HepG2 (cell line): ENCODE results near the gene VAMP3. TPM values are rescaled to one million over a fixed set of nuclear protein-coding genes. Genes with fewer than 3 reads are reported as not detected.

Source experiments
- ATAC-seq: fragments of 200-7000 bp; cut with Tn5 transposase; 3 replicates; pipeline ENCODE4 v1.9.1; 2020; ENCODE audit warnings: mild to moderate bottlenecking, moderate library complexity
- BruUV-seq: library from RNA; stranded (reverse); fragments of 400-500 nt; replicated peaks from 2 replicates; lab custom pipeline; 2021; lab: Mats Ljungman, UMichigan
- CTCF ChIA-PET: fragments of 300-600 bp; formaldehyde crosslinking; extraction: SDS; loops from one replicate; lab custom pipeline; 2021; ENCODE audit warnings: low total read pairs, inconsistent platforms, low intra/inter-chr PET ratio; lab: Yijun Ruan, JAX
- POLR2A ChIA-PET: fragments of 350-600 bp; sonication (Branson Sonifier 250); formaldehyde crosslinking; loops from one replicate; lab custom pipeline; 2020; ENCODE audit warnings: antibody characterized with exemption, inconsistent platforms; lab: Yijun Ruan, JAX
- DNase-seq: peaks from one replicate; pipeline ENCODE4 v3.0.0-alpha.2; 2015; ENCODE audit warnings: low spot score
- FAIRE-seq: peaks from 3 replicates; lab custom pipeline; 2011; peaks lifted over from hg19 to GRCh38; lab: Jason Lieb, UNC
- H2AFZ ChIP-seq: one replicate; pipeline ENCODE4 v1.6.1; 2011; ENCODE audit warnings: low read length, inconsistent platforms
- H3K27ac ChIP-seq: fragments of 300-600 bp; 3 replicates; pipeline ENCODE4 v1.8.0; 2011; ENCODE audit warnings: mixed run types, mild to moderate bottlenecking, mixed read lengths, low read length, inconsistent platforms; ENCODE audit not compliant: insufficient read depth; ENCODE audit errors: extremely low read length
- H3K27me3 ChIP-seq, 2 experiments: fragments of 200-600 bp in 1 of 2; 2 replicates in 1 of 2; 3 replicates in 1 of 2; pipeline versions ENCODE4 v1.6.0 to v1.8.0; 2011; ENCODE audit warnings: low read length in 2 of 2, mild to moderate bottlenecking in 2 of 2, moderate library complexity in 2 of 2, inconsistent platforms in 1 of 2; ENCODE audit not compliant: insufficient read depth in 2 of 2, control insufficient read depth in 1 of 2
- H3K36me3 ChIP-seq, 2 experiments: fragments of 200-600 bp in 1 of 2; replicated peaks in 1 of 2; 2 replicates in 1 of 2; 3 replicates in 1 of 2; pipeline versions ENCODE4 v1.5.1 to v1.8.0; 2011; ENCODE audit warnings: low read length in 2 of 2, inconsistent platforms in 1 of 2; ENCODE audit not compliant: insufficient read depth in 2 of 2, control insufficient read depth in 1 of 2
- H3K4me1 ChIP-seq: 2 replicates; pipeline ENCODE4 v1.5.1; 2012; ENCODE audit warnings: low read length, inconsistent platforms; ENCODE audit not compliant: insufficient read depth
- H3K4me2 ChIP-seq: 2 replicates; pipeline ENCODE4 v1.6.0; 2011; ENCODE audit warnings: low read depth, low read length, inconsistent platforms
- H3K4me3 ChIP-seq, 3 experiments: fragments of 200-600 bp in 1 of 3; sonication (generic), shearing (Covaris generic) in 1 of 3; replicated peaks in 1 of 3; 2 replicates each; pipeline ENCODE4 v1.5.1; 2011 to 2016; ENCODE audit warnings: low read length in 3 of 3, inconsistent platforms in 2 of 3, low read depth in 2 of 3, mild to moderate bottlenecking in 2 of 3, control low read depth in 1 of 3, mixed read lengths in 1 of 3; ENCODE audit not compliant: insufficient read depth in 1 of 3
- H3K79me2 ChIP-seq: one replicate; pipeline ENCODE4 v1.6.1; 2011; ENCODE audit warnings: low read length, inconsistent platforms; ENCODE audit not compliant: insufficient read depth
- H3K9ac ChIP-seq: 2 replicates; pipeline ENCODE4 v1.6.0; 2011; ENCODE audit warnings: mild to moderate bottlenecking, low read depth, low read length, inconsistent platforms; ENCODE audit not compliant: insufficient read depth
- H3K9me3 ChIP-seq: 2 replicates; pipeline ENCODE4 v1.5.1; 2012; ENCODE audit warnings: mild to moderate bottlenecking, low read length
- H4K20me1 ChIP-seq: 2 replicates; pipeline ENCODE4 v1.6.0; 2011; ENCODE audit warnings: inconsistent platforms, mild to moderate bottlenecking, low read length, moderate library complexity; ENCODE audit not compliant: insufficient read depth
- BCL3 ChIP-seq: sonication (generic); formaldehyde crosslinking; IDR thresholded peaks from 2 replicates; pipeline ENCODE4 v1.5.1; 2020; ENCODE audit warnings: mild to moderate bottlenecking, missing genetic modification reagents, moderate library complexity
- ETS1 ChIP-seq: sonication (generic); formaldehyde crosslinking; IDR thresholded peaks from 2 replicates; pipeline ENCODE4 v1.4.0; 2020; ENCODE audit warnings: missing genetic modification reagents
- FOXO1 ChIP-seq: sonication (generic); formaldehyde crosslinking; IDR thresholded peaks from 2 replicates; pipeline ENCODE4 v1.4.0; 2020; ENCODE audit warnings: missing genetic modification reagents
- NFE2L1 ChIP-seq: sonication (generic); formaldehyde crosslinking; IDR thresholded peaks from 2 replicates; pipeline ENCODE4 v1.4.0; 2020; ENCODE audit warnings: missing genetic modification reagents, mild to moderate bottlenecking, borderline replicate concordance
- NR2F1 ChIP-seq, 2 experiments: fragments of 450-650 bp in 1 of 2; formaldehyde crosslinking in 1 of 2; IDR thresholded peaks; 2 replicates each; pipeline versions ENCODE4 v1.5.0 to v1.6.1; 2016 to 2020; ENCODE audit warnings: mild to moderate bottlenecking in 1 of 2, missing compliant biosample characterization in 1 of 2, missing genetic modification reagents in 1 of 2, moderate library complexity in 1 of 2
- PPARG ChIP-seq: conservative IDR thresholded peaks from 2 replicates; pipeline ENCODE4 v1.6.1; 2016; ENCODE audit warnings: missing biosample characterization, missing genetic modification reagents
- SNAPC5 ChIP-seq: sonication (generic); formaldehyde crosslinking; IDR thresholded peaks from 2 replicates; pipeline ENCODE4 v1.8.1; 2023; ENCODE audit warnings: mild to moderate bottlenecking, missing genetic modification reagents, borderline replicate concordance
- TOPORS ChIP-seq: sonication (generic); formaldehyde crosslinking; IDR thresholded peaks from 2 replicates; pipeline ENCODE4 v1.8.0; 2023; ENCODE audit warnings: mild to moderate bottlenecking, missing genetic modification reagents
- ZFP90 ChIP-seq: sonication (generic); formaldehyde crosslinking; IDR thresholded peaks from 2 replicates; pipeline ENCODE4 v1.8.0; 2022; ENCODE audit warnings: missing genetic modification reagents, mild to moderate bottlenecking, inconsistent platforms, borderline replicate concordance
- ZNF432 ChIP-seq: sonication (generic); formaldehyde crosslinking; IDR thresholded peaks from 2 replicates; pipeline ENCODE4 v1.5.0; 2020; ENCODE audit warnings: missing genetic modification reagents, mild to moderate bottlenecking, borderline replicate concordance
- ZNF558 ChIP-seq: sonication (generic); formaldehyde crosslinking; IDR thresholded peaks from 2 replicates; pipeline ENCODE4 v1.9.0; 2022; ENCODE audit warnings: mild to moderate bottlenecking, missing genetic modification reagents, borderline replicate concordance
- ZNF652 ChIP-seq: IDR thresholded peaks from 2 replicates; pipeline ENCODE4 v1.6.1; 2016; ENCODE audit warnings: low read depth, borderline replicate concordance
- WGBS: methylation state at CpG from one replicate; pipeline ENCODE4 v1.1.6; 2017; ENCODE audit warnings: low lambda C conversion rate; 5-methylcytosine and 5-hydroxymethylcytosine counted together
- in situ Hi-C: cut with HindIII; loops from 2 replicates; pipeline ENCODE4 v1.10.0; 2017; ENCODE audit warnings: low pct_unique_long_range_greater_than_20kb; ENCODE audit not compliant: extremely low pct_ligation_motif_present
- intact Hi-C: fragments of 100-400 bp; cut with micrococcal nuclease; formaldehyde crosslinking; loops from one replicate; pipeline ENCODE4 v1.10.0; 2022; ENCODE audit not compliant: unreplicated experiment
- polyA plus RNA-seq, 8 experiments: library from polyadenylated mRNA; depleted of rRNA in 3 of 8; stranded (reverse) in 7 of 8; unstranded in 1 of 8; fragments of >200 nt; fragmentation: Illumina TruSeq in 4 of 8; extraction: Trizol in 4 of 8; gene quantifications; 2 replicates each; pipeline versions ENCODE4 v1.2.1 to v1.2.3, GENCODE V29; 2011 to 2016; ENCODE audit warnings: low read depth in 4 of 8, missing spikeins in 1 of 8, mixed read lengths in 1 of 8; ENCODE audit not compliant: insufficient read depth in 1 of 8
- total RNA-seq, 5 experiments: library from RNA; depleted of rRNA; stranded (reverse); fragments of >200 nt; fragmentation: Illumina TruSeq; extraction: Trizol; gene quantifications; 2 replicates each; pipeline ENCODE4 v1.2.3, GENCODE V29; 2016; ENCODE audit warnings: low read depth in 1 of 5

Gene VAMP3
- total and polyA plus RNA-seq, 2 of the 13 experiments (the other 11 are each of a cell fraction or from before 2014, with no cell fraction given) = 75.3 to 88.7 TPM

GRCh38 chr1:7722670-7723012 is 48.5 kb upstream of the VAMP3 start:
- no TSS peak for BruUV-seq
- WGBS = 88% methylated on average over 2 of the region's 2 CpGs
- H3K27me3 ChIP-seq = no peaks in the 10 kb centered on the region
- ATAC-seq (no peak), FAIRE-seq (no peak)
- in situ Hi-C loops = no loop called here
- no peak overlapping the region for H3K9ac ChIP-seq
- H3K79me2 ChIP-seq = no peaks in the 10 kb centered on the region
- no peak overlapping the region for H3K27ac ChIP-seq
- TF ChIP-seq ZNF558 (CRISPR knock-in tag) (no peak), ETS1 (CRISPR knock-in tag) (no peak), NR2F1 (CRISPR knock-in tag; IDR thresholded peaks at IDR 0.05) (no peak), TOPORS (CRISPR knock-in tag) (no peak), ZNF652 (no peak), ZFP90 (CRISPR knock-in tag) (no peak), BCL3 (CRISPR knock-in tag) (no peak), NFE2L1 (CRISPR knock-in tag) (no peak), FOXO1 (CRISPR knock-in tag) (no peak), PPARG (CRISPR knock-in tag) (no peak), SNAPC5 (no peak), ZNF432 (CRISPR knock-in tag) (no peak)
- TF ChIP-seq, all 625 proteins: peak for 0
- H2AFZ ChIP-seq = no peak overlapping the region
- no peak for DNase-seq
- no peak overlapping the region for H3K4me2 ChIP-seq
- no peaks in the 10 kb centered on the region for H3K9me3 ChIP-seq
- H3K4me1 ChIP-seq = peaks cover 10% of the 10 kb centered on the region
- CTCF ChIA-PET = no interaction called here
- intact Hi-C loops = no loop called here
- no peaks in the 10 kb centered on the region for H4K20me1 ChIP-seq
- H3K36me3 ChIP-seq = no peaks in the 10 kb centered on the region
- POLR2A ChIA-PET = no interaction called here
- no peak overlapping the region for H3K4me3 ChIP-seq
